SU-DHL-6 (cell line): ENCODE data around the gene CYP2S1.

Experiments used
- H2AFZ ChIP-seq: fragments of 200-600 bp; sonication (generic); 2 replicates; pipeline ENCODE4 v1.6.1; 2014; ENCODE audit warnings: low read depth, mild to moderate bottlenecking, moderate library complexity, mixed read lengths, antibody characterized with exemption, low read length; ENCODE audit not compliant: severe bottlenecking
- H3F3A ChIP-seq: fragments of 200-600 bp; shearing (Covaris generic); 2 replicates; pipeline ENCODE4 v1.6.0; 2016; ENCODE audit warnings: antibody characterized with exemption, mild to moderate bottlenecking; ENCODE audit not compliant: insufficient read depth
- H3K27ac ChIP-seq: fragments of 200-600 bp; sonication (generic); 2 replicates; pipeline ENCODE4 v1.5.1; 2016; ENCODE audit warnings: low read depth, mild to moderate bottlenecking, low read length, moderate library complexity, mixed read lengths
- H3K27me3 ChIP-seq: fragments of 200-600 bp; sonication (generic), shearing (Covaris generic); 2 replicates; pipeline ENCODE4 v1.6.0; 2014; ENCODE audit warnings: mild to moderate bottlenecking, low read length
- H3K36me3 ChIP-seq: fragments of 200-600 bp; sonication (generic); 2 replicates; pipeline ENCODE4 v1.6.1; 2014; ENCODE audit warnings: mild to moderate bottlenecking, low read length, mixed read lengths
- H3K4me2 ChIP-seq: fragments of 300-600, 200-600 bp; shearing (Covaris generic), sonication (generic); 2 replicates; pipeline ENCODE4 v1.6.0; 2014; ENCODE audit warnings: low read length, low read depth, mild to moderate bottlenecking; ENCODE audit not compliant: poor library complexity, severe bottlenecking
- H3K4me3 ChIP-seq: fragments of 200-600 bp; sonication (generic); 2 replicates; pipeline ENCODE4 v1.5.1; 2014; ENCODE audit warnings: antibody characterized with exemption, low read length, mild to moderate bottlenecking, mixed read lengths; ENCODE audit not compliant: insufficient read depth, poor library complexity, severe bottlenecking
- H3K79me2 ChIP-seq: fragments of 200-600 bp; sonication (generic); 2 replicates; pipeline ENCODE4 v1.6.1; 2014; ENCODE audit warnings: mild to moderate bottlenecking, low read length, moderate library complexity; ENCODE audit not compliant: insufficient read depth
- H3K9ac ChIP-seq: fragments of 200-600 bp; sonication (generic); 2 replicates; pipeline ENCODE4 v1.7.0; 2014; ENCODE audit warnings: mild to moderate bottlenecking, low read length
- H3K9me2 ChIP-seq: fragments of 200-600 bp; sonication (generic); replicated peaks from 2 replicates; pipeline ENCODE4 v1.6.1; 2014; ENCODE audit warnings: low read length; ENCODE audit not compliant: insufficient read depth
- H3K9me3 ChIP-seq: fragments of 200-600 bp; sonication (generic); 2 replicates; pipeline ENCODE4 v1.6.1; 2014; ENCODE audit warnings: low read length, mixed read lengths; ENCODE audit not compliant: insufficient read depth
- H4K20me1 ChIP-seq: fragments of 200-600 bp; sonication (generic); 2 replicates; pipeline ENCODE4 v1.6.1; 2014; ENCODE audit warnings: low read depth, mild to moderate bottlenecking, antibody characterized with exemption, low read length, moderate library complexity, mixed read lengths
- CTCF ChIP-seq: fragments of 200-600 bp; sonication (generic); IDR thresholded peaks from one replicate; pipeline ENCODE4 v1.5.1; 2017; ENCODE audit warnings: antibody characterized with exemption, mild to moderate bottlenecking, low read length, moderate library complexity; ENCODE audit not compliant: insufficient read depth, poor library complexity, severe bottlenecking
- EZH2phosphoT487 ChIP-seq: fragments of 200-600 bp; sonication (generic), shearing (Covaris generic); conservative IDR thresholded peaks from 2 replicates; pipeline ENCODE4 v1.6.1; 2018; ENCODE audit warnings: mild to moderate bottlenecking, antibody characterized with exemption, low read length, moderate library complexity, mixed read lengths

Gene CYP2S1

GRCh38 chr19:41206926-41207750 is 14.1 kb downstream of the CYP2S1 start:
- H3K36me3 ChIP-seq: no peaks in the 10 kb centered on the region
- H3K9me3 ChIP-seq: no peaks in the 10 kb centered on the region
- H3K9ac ChIP-seq: no peak overlapping the region
- no peak overlapping the region for H3K4me2 ChIP-seq
- no peaks in the 10 kb centered on the region for H3F3A ChIP-seq
- H2AFZ ChIP-seq: no peak overlapping the region
- H3K9me2 ChIP-seq: no peaks in the 10 kb centered on the region
- H3K27ac ChIP-seq: no peak overlapping the region
- no peak for TF ChIP-seq CTCF
- no peak for TF ChIP-seq EZH2phosphoT487
- no peaks in the 10 kb centered on the region for H4K20me1 ChIP-seq
- no peak overlapping the region for H3K4me3 ChIP-seq
- no peaks in the 10 kb centered on the region for H3K79me2 ChIP-seq
- no peaks in the 10 kb centered on the region for H3K27me3 ChIP-seq

GRCh38 chr19:41214161-41214560 is 21.1 kb downstream of the CYP2S1 start:
- Histone ChIP-seq H3K27me3 (no peaks in the 10 kb centered on the region), H3K4me2 (no peak overlapping the region)

GRCh38 chr19:41217741-41218140 is 24.7 kb downstream of the CYP2S1 start:
- Histone ChIP-seq H2AFZ (no peak overlapping the region), H3F3A (no peaks in the 10 kb centered on the region), H3K27ac (no peak overlapping the region), H4K20me1 (no peaks in the 10 kb centered on the region), H3K9me3 (no peaks in the 10 kb centered on the region), H3K79me2 (no peaks in the 10 kb centered on the region), H3K4me2 (no peak overlapping the region), H3K9me2 (no peaks in the 10 kb centered on the region), H3K4me3 (no peak overlapping the region), H3K27me3 (no peaks in the 10 kb centered on the region), H3K9ac (no peak overlapping the region), H3K36me3 (no peaks in the 10 kb centered on the region)
- no peak for TF ChIP-seq CTCF
- TF ChIP-seq EZH2phosphoT487: no peak

More at GRCh38 chr19:41214161-41214560, 21.1 kb downstream of the CYP2S1 start:
- Histone ChIP-seq H3K79me2 (no peaks in the 10 kb centered on the region), H2AFZ (no peak overlapping the region), H3K9ac (no peak overlapping the region), H3F3A (no peaks in the 10 kb centered on the region), H4K20me1 (no peaks in the 10 kb centered on the region), H3K36me3 (no peaks in the 10 kb centered on the region), H3K9me2 (no peaks in the 10 kb centered on the region), H3K27ac (no peak overlapping the region), H3K9me3 (no peaks in the 10 kb centered on the region), H3K4me3 (no peak overlapping the region)
- TF ChIP-seq CTCF (no peak), EZH2phosphoT487 (no peak)
